Measurements from ENCODE around the gene RPS19.

GRCh38 chr19:41908724-41909464, 48.8 kb downstream of the RPS19 start:
- no peak for TF ChIP-seq YY1 (IDR thresholded peaks at IDR 0.05; ENCODE audit: insufficient read depth, insufficient read length)
- no peak for TF ChIP-seq ZNF274 (IDR thresholded peaks at IDR 0.05; ENCODE audit: low read depth, low read length)
